Measurements from ENCODE around the gene EFCAB6. TPM values are rescaled to one million over a fixed set of nuclear protein-coding genes. Genes with fewer than 3 reads are reported as not detected.

The EFCAB6 gene
- total RNA-seq, 2 experiments from 2014 or later, result 0.13 TPM; not detected in 1

- CTCF ChIA-PET (ENCODE audit: unreplicated experiment), result no interaction called here
- intact Hi-C loops (cut with micrococcal nuclease; ENCODE audit: unreplicated experiment), result no loop called here
- POLR2A ChIA-PET, result interaction anchor here (0.6 kb wide), 1 partner anchor 8 kb away, joined by 6 read pairs; no protein-coding TSS in a partner anchor
- no peak overlapping the region for H3K4me3 ChIP-seq (ENCODE audit: low read depth, low read length, poor library complexity, severe bottlenecking)
- H3K9me3 ChIP-seq (ENCODE audit: low read length), result no peaks in the 10 kb centered on the region
- DNase-seq (ENCODE audit: low spot score), result no peak
- TF ChIP-seq, protein P1, sequence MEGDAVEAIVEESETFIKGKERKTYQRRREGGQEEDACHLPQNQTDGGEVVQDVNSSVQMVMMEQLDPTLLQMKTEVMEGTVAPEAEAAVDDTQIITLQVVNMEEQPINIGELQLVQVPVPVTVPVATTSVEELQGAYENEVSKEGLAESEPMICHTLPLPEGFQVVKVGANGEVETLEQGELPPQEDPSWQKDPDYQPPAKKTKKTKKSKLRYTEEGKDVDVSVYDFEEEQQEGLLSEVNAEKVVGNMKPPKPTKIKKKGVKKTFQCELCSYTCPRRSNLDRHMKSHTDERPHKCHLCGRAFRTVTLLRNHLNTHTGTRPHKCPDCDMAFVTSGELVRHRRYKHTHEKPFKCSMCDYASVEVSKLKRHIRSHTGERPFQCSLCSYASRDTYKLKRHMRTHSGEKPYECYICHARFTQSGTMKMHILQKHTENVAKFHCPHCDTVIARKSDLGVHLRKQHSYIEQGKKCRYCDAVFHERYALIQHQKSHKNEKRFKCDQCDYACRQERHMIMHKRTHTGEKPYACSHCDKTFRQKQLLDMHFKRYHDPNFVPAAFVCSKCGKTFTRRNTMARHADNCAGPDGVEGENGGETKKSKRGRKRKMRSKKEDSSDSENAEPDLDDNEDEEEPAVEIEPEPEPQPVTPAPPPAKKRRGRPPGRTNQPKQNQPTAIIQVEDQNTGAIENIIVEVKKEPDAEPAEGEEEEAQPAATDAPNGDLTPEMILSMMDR (conservative IDR thresholded peaks at IDR 0.05; ENCODE audit: low read length), result no peak
- no peak for TF ChIP-seq EZH2phosphoT487 (IDR thresholded peaks at IDR 0.05; ENCODE audit: borderline replicate concordance, low read depth, low read length)
- no peak overlapping the region for H3K4me2 ChIP-seq (ENCODE audit: low read length)
- no TSS peak for BruUV-seq (replicated peaks)
- H2AFZ ChIP-seq (ENCODE audit: low read length), result no peak overlapping the region
- no peaks in the 10 kb centered on the region for H3K9me2 ChIP-seq (ENCODE audit: insufficient read depth, low read length)
- H4K20me1 ChIP-seq (ENCODE audit: insufficient read depth, low read length), result no peaks in the 10 kb centered on the region
- H3K27ac ChIP-seq (ENCODE audit: low read depth, low read length, poor library complexity, severe bottlenecking), result no peak overlapping the region
- no peaks in the 10 kb centered on the region for H3K79me2 ChIP-seq (ENCODE audit: insufficient read depth, low read depth, low read length)
- no peaks in the 10 kb centered on the region for H3K4me1 ChIP-seq (ENCODE audit: insufficient read depth, low read length, poor library complexity, severe bottlenecking)
- H3K36me3 ChIP-seq (ENCODE audit: insufficient read depth, low read length), result no peaks in the 10 kb centered on the region
These were observed 295.7 kb downstream of the EFCAB6 start for GRCh38 chr22:43516386-43516785.

DNA sequence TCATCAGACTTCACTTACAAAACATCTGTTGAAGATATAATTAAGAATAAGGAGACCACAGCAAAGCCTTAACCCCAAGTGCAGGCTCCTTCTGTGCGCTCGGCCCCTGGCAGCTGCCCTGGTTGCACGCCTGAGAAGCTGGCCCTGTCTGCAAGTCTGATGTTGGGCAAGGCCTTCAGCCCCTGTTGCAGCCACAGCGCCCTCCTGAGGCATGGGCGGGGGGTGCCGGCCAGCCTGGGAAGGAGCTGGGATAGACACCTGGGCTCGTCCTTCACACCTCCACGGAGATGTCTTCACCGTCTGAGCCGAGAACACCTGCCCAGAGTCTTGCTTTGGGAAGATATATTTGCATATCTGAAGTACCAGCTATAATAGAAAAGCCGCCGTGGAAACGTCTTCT is 296.2 kb downstream of the EFCAB6 start:
- intact Hi-C loops (cut with micrococcal nuclease; ENCODE audit: unreplicated experiment), result no loop called here
- H3K9me2 ChIP-seq (ENCODE audit: insufficient read depth, low read length), result no peaks in the 10 kb centered on the region
- H4K20me1 ChIP-seq (ENCODE audit: insufficient read depth, low read length), result no peaks in the 10 kb centered on the region
- no peaks in the 10 kb centered on the region for H3K9me3 ChIP-seq (ENCODE audit: low read length)
- CTCF ChIA-PET (ENCODE audit: unreplicated experiment), result no interaction called here
- H2AFZ ChIP-seq (ENCODE audit: low read length), result no peak overlapping the region
- TF ChIP-seq, protein P1 (conservative IDR thresholded peaks at IDR 0.05; ENCODE audit: low read length), result peak; percentile 40; the same call in 1 of the 2 replicates
- no peak for TF ChIP-seq EZH2phosphoT487 (IDR thresholded peaks at IDR 0.05; ENCODE audit: borderline replicate concordance, low read depth, low read length)
- no peaks in the 10 kb centered on the region for H3K4me1 ChIP-seq (ENCODE audit: insufficient read depth, low read length, poor library complexity, severe bottlenecking)
- no peaks in the 10 kb centered on the region for H3K36me3 ChIP-seq (ENCODE audit: insufficient read depth, low read length)
- no peaks in the 10 kb centered on the region for H3K79me2 ChIP-seq (ENCODE audit: insufficient read depth, low read depth, low read length)
- H3K4me2 ChIP-seq (ENCODE audit: low read length), result no peak overlapping the region
- no TSS peak for BruUV-seq (replicated peaks)
- no peak overlapping the region for H3K4me3 ChIP-seq (ENCODE audit: low read depth, low read length, poor library complexity, severe bottlenecking)
- POLR2A ChIA-PET, result interaction anchor here (0.6 kb wide), 1 partner anchor 8 kb away, joined by 6 read pairs; no protein-coding TSS in a partner anchor
- H3K27ac ChIP-seq (ENCODE audit: low read depth, low read length, poor library complexity, severe bottlenecking), result no peak overlapping the region
- no peak for DNase-seq (ENCODE audit: low spot score)

- Histone ChIP-seq H3K4me3 (ENCODE audit: low read depth, low read length, poor library complexity, severe bottlenecking) (no peak overlapping the region), H3K4me2 (ENCODE audit: low read length) (no peak overlapping the region), H4K20me1 (ENCODE audit: insufficient read depth, low read length) (no peaks in the 10 kb centered on the region), H3K4me1 (ENCODE audit: insufficient read depth, low read length, poor library complexity, severe bottlenecking) (no peaks in the 10 kb centered on the region), H3K79me2 (ENCODE audit: insufficient read depth, low read depth, low read length) (no peaks in the 10 kb centered on the region), H2AFZ (ENCODE audit: low read length) (no peak overlapping the region), H3K27ac (ENCODE audit: low read depth, low read length, poor library complexity, severe bottlenecking) (no peak overlapping the region), H3K9me2 (ENCODE audit: insufficient read depth, low read length) (no peaks in the 10 kb centered on the region), H3K36me3 (ENCODE audit: insufficient read depth, low read length) (no peaks in the 10 kb centered on the region), H3K9me3 (ENCODE audit: low read length) (no peaks in the 10 kb centered on the region)
- no peak for DNase-seq (ENCODE audit: low spot score)
- no TSS peak for BruUV-seq (replicated peaks)
- intact Hi-C loops (cut with micrococcal nuclease; ENCODE audit: unreplicated experiment), result no loop called here
- TF ChIP-seq EZH2phosphoT487 (IDR thresholded peaks at IDR 0.05; ENCODE audit: borderline replicate concordance, low read depth, low read length), result no peak
- TF ChIP-seq, protein P1 (conservative IDR thresholded peaks at IDR 0.05; ENCODE audit: low read length), result no peak
- ChIA-PET CTCF (ENCODE audit: unreplicated experiment) (no interaction called here), POLR2A (no interaction called here)
These were observed 296.7 kb downstream of the EFCAB6 start for GRCh38 chr22:43515411-43515810.
